GM21529 (cell line): Measurements from ENCODE around the gene AFTPH.

Source experiments
- ATAC-seq: cut with Tn5 transposase; IDR thresholded peaks from one replicate; pipeline ENCODE4 v1.9.1; 2021; ENCODE audit not compliant: unreplicated experiment

Gene AFTPH

GRCh38 chr2:64586883-64587481 lies 62.9 kb downstream of the AFTPH start:
- ATAC-seq, result no peak

DNA sequence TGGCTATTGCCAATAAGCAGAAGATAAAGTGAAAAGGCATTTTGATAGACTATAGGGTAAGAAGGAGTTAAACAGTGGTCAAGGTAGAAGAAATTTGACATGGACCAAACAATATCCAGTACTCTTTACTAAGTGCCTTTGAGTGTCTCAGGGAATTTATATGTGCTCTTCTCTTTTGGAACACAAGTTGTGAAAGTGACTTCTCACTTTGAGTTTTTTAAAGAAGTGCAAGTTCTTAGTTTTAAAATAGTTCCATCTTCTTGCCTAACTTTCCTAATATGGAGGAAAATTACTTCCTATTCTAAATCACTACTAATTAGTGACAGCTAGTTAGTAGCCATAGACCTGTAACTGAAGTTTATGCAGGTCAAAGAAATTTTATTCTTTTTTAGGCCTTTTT lies 63.4 kb downstream of the AFTPH start:
- no peak for ATAC-seq

GRCh38 chr2:64591188-64591587 lies 67.1 kb downstream of the AFTPH start:
- ATAC-seq, result no peak

- no peak for ATAC-seq
Measured at GRCh38 chr2:64593035-64593655, 69.0 kb downstream of the AFTPH start.

DNA sequence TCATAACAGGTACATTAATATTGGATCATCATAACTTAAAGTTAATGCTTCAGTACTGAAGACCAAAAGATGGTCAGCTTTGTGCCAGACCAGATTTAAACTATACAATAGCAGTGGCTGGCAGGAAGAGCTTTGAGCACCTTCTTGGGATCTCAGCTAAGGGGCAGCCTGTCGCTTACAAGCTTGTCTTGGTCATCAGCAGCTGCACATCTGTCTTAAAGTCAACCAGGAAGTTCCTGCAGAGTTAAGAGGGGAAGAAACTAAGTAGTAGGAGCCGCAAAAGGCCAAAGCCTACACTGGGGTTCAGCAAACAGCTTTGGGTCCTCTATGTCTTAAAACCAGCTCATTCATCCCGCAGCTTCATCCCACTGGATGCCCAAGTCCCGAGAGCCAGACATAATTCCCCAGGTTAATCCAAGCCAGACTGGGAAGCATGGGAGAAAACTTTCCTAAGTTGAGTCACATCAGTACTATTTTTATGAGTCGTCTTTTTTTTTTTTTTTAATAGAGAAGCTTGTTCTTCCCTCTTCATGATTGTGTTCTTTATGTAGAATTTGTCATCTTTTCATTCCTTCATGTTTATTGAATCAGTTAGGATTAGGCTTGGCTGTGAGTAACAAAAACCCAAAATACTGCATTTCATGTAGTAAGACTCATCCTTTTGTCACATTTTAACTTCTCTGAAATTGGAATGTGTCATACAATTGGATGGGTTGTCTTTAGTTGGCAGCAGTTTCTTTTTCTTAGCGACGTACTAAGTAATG lies 70.3 kb downstream of the AFTPH start:
- no peak for ATAC-seq

DNA sequence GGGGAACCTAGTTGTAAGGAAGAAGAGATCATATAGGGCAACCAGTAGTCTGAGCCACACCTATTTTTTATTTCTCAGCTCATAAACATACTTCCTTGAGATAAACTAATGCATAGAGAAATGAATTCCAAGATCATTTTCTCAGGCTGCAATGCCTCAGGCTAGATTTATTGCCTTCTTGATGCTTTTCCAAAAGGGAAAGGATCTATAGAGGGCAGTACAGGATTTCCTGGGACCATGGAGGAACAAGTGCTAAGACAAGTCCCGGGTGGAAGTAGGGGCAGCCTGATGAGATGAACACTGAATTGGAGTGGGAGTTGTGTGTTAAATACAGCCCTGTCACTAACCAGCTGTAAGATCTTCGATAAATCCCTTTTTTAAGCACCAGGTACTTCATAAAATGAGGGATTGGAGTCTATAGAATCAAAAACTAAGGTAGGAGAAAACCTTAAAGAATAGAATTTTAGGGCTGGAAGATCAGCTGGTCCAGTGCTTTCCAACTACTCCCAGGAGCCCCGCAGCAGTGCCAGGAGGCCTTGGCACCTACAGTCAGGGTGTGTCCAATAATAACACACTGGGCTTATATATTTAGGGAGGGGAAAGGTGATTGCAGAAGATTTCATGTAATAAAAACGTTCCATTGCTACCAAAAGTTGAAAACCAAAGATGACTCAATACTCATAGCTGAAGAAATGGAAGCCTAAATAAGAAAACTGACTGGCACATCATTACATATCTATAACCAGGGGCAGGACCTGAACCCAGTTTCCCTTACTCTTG lies 71.5 kb downstream of the AFTPH start:
- ATAC-seq, result no peak

DNA sequence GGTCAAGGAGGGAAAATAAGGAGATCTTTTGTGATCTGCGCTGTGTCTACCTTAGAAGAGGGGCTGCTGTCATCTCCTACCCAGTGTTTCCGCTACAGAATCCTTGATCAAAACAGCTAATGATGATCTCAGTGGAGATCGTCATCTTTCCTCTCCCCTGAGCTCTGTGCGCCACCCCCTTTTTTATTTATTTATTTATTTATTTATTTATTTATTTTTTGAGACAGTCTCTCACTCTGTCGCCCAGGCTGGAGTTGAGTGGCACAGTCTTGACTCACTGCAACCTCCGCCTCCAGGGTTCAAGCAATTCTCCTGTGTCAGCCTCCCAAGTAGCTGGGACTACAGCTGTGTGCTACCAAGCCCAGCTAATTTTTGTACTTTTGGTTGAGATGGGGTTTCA lies 74.1 kb downstream of the AFTPH start:
- no peak for ATAC-seq

- no peak for ATAC-seq
Measured at GRCh38 chr2:64599469-64599868, 75.3 kb downstream of the AFTPH start.

- ATAC-seq, result no peak
Measured at GRCh38 chr2:64601034-64601754, 77.1 kb downstream of the AFTPH start.

DNA sequence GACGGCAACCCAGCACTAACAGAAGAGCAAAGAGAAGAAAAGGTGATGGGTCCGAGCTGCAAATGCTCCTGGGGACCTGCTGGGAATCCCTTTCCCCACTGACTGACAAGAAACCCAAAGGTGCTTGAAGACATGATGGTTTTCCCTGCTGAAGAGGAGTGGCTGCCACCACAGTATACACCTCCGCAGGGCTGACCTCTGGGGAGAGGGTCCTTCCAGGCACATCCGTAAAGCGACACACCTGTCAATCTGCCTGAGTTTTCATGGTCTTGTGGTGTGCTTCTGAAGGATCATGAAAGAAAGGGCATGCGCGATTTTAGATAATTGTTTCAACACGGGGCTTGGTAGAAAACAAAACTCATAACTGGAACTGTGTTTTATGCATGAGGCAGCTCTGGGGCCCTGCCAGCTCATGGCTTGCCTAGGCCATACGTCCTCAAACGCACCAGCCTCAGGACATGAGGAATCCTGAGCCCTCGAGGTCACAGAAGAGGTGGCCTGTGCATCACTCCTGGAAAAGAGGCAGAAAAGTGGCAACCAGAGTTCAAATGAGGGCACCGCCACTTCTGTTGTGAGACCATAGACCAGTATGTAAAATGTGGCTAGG lies 77.8 kb downstream of the AFTPH start:
- no peak for ATAC-seq

DNA sequence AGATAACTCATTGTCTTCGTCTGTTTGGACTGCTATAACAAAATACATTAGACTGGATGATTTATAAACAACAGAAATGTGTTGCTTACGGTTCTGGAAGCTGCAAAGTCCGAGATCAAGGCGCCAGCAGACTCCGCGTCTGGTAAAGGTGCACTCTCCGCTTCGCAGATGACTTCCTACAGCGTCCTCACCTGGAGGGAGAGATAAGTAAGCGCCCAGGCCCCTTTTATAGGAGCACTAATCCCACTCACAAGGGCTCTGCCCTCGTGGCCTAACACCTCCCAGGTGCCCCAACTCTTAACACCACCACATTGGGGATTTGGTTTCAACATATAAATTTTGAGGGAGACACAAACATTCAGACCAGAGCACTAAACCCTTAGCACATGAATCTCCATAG lies 78.3 kb downstream of the AFTPH start:
- no peak for ATAC-seq

DNA sequence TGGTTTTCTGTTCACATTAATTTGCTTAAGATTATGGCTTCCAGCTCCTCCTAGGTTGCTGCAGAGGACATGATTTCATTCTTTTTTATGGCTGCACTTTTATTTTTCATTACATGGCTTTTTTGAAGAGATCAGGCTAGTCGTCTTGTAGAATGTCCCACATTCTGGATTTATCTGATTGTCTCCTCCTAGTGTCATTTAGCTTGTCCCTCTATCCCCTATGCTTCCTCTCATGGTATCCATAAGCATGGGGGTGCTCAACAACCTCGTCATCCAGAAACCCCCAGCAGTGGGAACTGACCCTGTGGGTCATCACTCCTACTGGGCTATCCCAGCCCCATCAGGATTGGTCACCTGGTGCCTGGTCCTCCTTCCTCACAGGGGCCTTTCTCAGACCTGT lies 80.0 kb downstream of the AFTPH start:
- ATAC-seq, result no peak

DNA sequence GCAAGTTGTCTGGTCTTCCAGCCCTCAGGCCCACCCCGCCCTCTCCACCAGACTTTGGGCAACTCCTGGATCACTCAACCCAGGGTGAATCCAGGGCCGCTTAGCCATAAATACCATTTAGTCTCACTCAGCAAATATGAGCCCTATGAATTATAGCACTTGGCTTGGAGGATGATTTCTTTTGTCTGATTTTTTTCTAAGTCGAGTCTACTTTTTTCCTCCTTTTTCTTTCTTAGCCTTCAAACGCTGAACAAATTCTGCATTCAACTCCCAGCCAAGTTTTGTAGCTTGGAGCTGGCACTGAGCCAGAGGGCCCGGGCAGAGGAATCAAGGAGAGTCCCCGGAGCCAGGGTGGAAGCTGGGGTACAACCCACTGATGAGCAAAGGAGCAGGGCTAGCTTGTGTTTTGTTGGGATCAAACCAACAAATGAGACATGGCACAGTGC lies 80.9 kb downstream of the AFTPH start:
- no peak for ATAC-seq

DNA sequence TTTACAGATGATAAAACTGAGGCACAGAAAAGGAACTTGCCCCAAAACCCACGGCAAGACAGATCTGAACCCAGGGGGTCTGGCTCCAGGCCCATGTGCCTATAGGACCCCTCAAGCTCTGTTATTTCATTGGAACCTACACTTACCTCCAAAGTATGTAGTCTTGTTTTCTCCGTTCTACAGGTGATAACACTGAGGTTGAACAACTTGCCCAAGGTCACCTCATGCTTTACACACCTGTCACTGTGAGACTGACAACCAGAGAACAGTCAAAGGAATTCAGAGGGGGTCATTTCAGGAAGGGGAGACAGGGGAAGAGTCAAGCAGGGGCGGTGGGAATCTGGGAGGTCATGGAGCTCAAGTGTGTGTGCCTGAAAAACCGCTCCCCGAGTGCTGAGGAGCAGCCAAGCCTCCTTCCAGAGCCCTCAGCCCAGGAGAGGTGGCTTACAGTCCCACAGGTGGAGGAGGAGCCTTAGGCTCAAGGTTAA lies 81.9 kb downstream of the AFTPH start:
- ATAC-seq, result no peak

DNA sequence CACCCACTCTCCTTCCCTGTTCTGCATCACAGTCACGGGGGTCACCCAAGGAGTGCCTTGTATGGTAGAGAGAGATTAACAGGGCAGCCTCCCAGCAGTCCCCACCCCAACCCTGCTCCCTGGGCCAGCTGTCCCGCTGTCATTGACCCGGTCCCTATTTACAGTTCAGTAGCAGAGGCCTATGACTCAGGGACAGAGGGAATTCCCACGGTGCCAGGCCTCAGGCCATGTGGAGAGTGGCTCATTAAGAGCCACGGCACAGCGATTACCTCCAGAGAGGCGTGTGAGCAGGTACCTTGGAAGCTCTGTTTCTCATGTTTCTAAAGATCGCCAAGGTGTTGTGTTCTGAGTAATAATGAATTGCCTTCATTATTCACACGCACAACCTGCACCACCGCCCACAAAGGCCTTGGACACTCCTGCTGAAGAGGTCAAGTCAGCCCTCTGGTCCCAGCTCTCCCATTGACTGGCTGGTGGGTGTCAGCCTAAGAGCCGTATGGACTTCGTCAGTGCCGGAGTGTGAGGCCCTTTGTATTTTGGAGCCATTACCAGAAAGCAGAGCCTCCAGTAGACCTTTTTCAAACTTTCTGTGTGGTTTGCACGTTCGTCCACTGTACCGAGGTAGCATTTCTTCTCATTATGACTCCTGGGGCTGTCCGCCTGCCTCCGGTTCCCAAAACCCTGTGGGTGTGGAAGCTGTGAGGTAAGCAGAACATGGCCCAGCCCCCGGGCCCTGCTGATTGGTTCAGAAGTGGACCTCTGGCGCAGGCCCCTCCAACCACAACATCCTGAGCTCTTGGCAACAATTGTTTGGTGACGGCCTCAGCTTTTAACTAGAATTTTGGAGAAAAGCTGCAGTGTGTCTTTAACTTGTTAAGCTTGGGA lies 82.6 kb downstream of the AFTPH start:
- peak; percentile 87 for ATAC-seq

- ATAC-seq, result no peak
Measured at GRCh38 chr2:64607381-64608304, 83.5 kb downstream of the AFTPH start.

DNA sequence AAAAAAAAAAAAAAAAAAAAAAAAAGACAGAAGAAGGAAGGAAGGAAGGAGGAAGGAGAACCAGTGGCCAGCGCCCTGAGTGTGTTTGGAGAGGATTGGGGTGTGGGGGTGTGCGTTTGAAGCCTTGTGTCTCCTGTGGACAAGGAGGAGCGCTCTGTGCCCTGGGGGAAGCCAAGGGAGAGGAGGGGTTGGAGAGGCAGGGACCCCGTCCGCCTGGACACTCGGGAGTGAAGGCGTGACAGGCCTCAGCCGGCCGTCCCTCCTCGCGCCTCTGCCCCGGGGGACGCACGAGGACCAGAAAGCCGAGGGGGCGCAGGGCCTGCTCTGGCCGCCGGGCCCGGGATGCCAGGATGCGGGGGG lies 84.7 kb downstream of the AFTPH start:
- peak; percentile 8 for ATAC-seq

DNA sequence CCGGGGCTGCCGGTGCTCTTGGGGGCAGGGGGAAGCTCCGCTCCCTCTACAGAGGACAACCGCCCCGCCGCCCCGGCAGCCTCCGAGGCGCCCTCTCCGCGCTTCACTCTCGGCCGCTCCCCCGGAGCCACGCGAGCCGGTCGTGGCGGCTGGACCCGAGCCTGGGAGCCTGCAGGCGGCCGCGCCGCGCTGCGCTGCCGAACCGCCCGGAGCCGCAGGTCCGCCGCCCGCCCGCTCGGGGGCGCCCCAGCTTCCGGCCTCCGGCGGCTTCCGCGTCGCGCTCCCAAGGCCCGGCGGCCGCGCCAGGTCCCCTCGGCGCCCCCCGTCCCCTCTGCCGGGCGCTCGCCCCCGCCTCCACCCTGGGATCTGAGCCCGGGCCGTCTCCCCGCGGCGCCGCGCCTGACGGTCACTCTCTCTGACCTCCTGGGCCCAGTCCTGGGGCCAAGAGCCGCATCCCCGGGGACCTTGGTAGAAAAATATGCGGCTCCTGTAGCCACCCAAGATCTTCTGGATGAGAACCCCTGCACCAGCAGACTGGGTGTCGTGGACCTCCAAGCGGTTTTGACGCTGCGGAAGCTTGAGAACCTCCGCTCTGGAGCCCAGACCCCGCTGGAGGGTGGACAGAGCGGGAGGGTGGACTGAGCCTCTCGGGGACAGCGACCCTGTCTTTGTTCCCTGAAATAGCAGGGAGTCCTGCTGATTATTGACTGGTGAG lies 85.3 kb downstream of the AFTPH start:
- peak; percentile 43 for ATAC-seq
